Immature natural killer cell (primary cell): Measurements from ENCODE around the gene TIMM50. TPM values are rescaled to one million over a fixed set of nuclear protein-coding genes. Genes with fewer than 3 reads are reported as not detected.
A peak's percentile ranks its signal among the peaks of the same experiment; 100 is the strongest.
"Not testable (repeated sequence)": the region's sequence is repeated elsewhere in the genome, so short reads cannot be mapped to it uniquely, and the experiment has no call there.

ENCODE experiments used
- DNase-seq, 3 donors: peaks; one replicate each; pipeline ENCODE4 v3.0.0; 2022; ENCODE audit warnings: mixed read lengths in 1 of 3
- H3K27ac Mint-ChIP-seq, 6 donors: one replicate each; pipeline ENCODE4 v1.8.0; 2020; ENCODE audit warnings: mixed read lengths in 6 of 6, mild to moderate bottlenecking in 5 of 6, inconsistent platforms in 4 of 6, moderate library complexity in 3 of 6
- H3K27me3 Mint-ChIP-seq, 3 donors: one replicate each; pipeline ENCODE4 v1.8.0; 2020 to 2021; ENCODE audit warnings: low read depth in 3 of 3, mild to moderate bottlenecking in 3 of 3, mixed read lengths in 3 of 3, moderate library complexity in 3 of 3, inconsistent platforms in 1 of 3
- H3K36me3 Mint-ChIP-seq, 3 donors: one replicate each; pipeline ENCODE4 v1.8.0; 2020; ENCODE audit warnings: mixed read lengths in 3 of 3, inconsistent platforms in 2 of 3, mild to moderate bottlenecking in 2 of 3
- H3K4me1 Mint-ChIP-seq, 2 donors: one replicate each; pipeline ENCODE4 v1.8.0; 2020; ENCODE audit warnings: inconsistent platforms in 2 of 2, mild to moderate bottlenecking in 2 of 2, mixed read lengths in 2 of 2, moderate library complexity in 1 of 2
- H3K4me3 Mint-ChIP-seq, 5 donors: one replicate each; pipeline ENCODE4 v1.8.0; 2020; ENCODE audit warnings: mild to moderate bottlenecking in 5 of 5, mixed read lengths in 5 of 5, inconsistent platforms in 3 of 5, moderate library complexity in 3 of 5
- H3K9me3 Mint-ChIP-seq, 6 donors: one replicate each; pipeline ENCODE4 v1.8.0; 2020; ENCODE audit warnings: mild to moderate bottlenecking in 6 of 6, mixed read lengths in 6 of 6, inconsistent platforms in 4 of 6, moderate library complexity in 3 of 6
- polyA plus RNA-seq, 3 donors: library from polyadenylated mRNA; unstranded; fragments of 300-500 nt; fragmentation: Illumina TruSeq; gene quantifications; one replicate each; pipeline ENCODE4 v1.2.3, GENCODE V29; 2021

The TIMM50 gene
- polyA plus RNA-seq, 3 donors from 2014 or later: 50.4 to 65.2 (median 58.6) TPM

GRCh38 chr19:39448271-39448670 is 32.4 kb upstream of the TIMM50 start:
- peak overlapping the region; percentile 1 to 71 (median 40) for H3K4me3 Mint-ChIP-seq
- no peak for DNase-seq
- H3K4me1 Mint-ChIP-seq: peaks cover 78 to 82% of the 10 kb centered on the region in 2 donors
- H3K36me3 Mint-ChIP-seq: peaks cover 9 to 18% (median 17%) of the 10 kb centered on the region in 3 donors
- H3K27ac Mint-ChIP-seq: peak overlapping the region; percentile 55 to 100 (median 88)
- H3K9me3 Mint-ChIP-seq: no peaks in the 10 kb centered on the region
- peaks cover 0 to 12% (median 9%) of the 10 kb centered on the region in 3 donors for H3K27me3 Mint-ChIP-seq

GRCh38 chr19:39449116-39449797 is 31.4 kb upstream of the TIMM50 start:
- Mint-ChIP-seq H3K4me3 (peak overlapping the region in 3 of 5 donors; percentile 2 to 27 (median 13)), H3K27me3 (peaks cover 0 to 15% (median 9%) of the 10 kb centered on the region in 3 donors), H3K36me3 (peaks cover 9 to 22% (median 18%) of the 10 kb centered on the region in 3 donors), H3K27ac (peak overlapping the region; percentile 42 to 100 (median 84)), H3K4me1 (peaks cover 77 to 89% of the 10 kb centered on the region in 2 donors), H3K9me3 (no peaks in the 10 kb centered on the region)
- DNase-seq: no peak

- H3K4me1 Mint-ChIP-seq: peaks cover 60 to 78% of the 10 kb centered on the region in 2 donors
- H3K9me3 Mint-ChIP-seq: not testable (repeated sequence)
Observed at GRCh38 chr19:39451257-39451656, 29.4 kb upstream of the TIMM50 start.

GRCh38 chr19:39463403-39463802 is 17.2 kb upstream of the TIMM50 start:
- Mint-ChIP-seq H3K36me3 (peaks cover 4 to 48% (median 20%) of the 10 kb centered on the region in 3 donors), H3K4me3 (no peak overlapping the region), H3K4me1 (peaks cover 0 to 4% of the 10 kb centered on the region in 2 donors), H3K9me3 (no peaks in the 10 kb centered on the region), H3K27ac (peak overlapping the region in 3 of 6 donors; percentile 0 to 78 (median 28)), H3K27me3 (peaks cover 2 to 4% (median 2%) of the 10 kb centered on the region in 3 donors)
- DNase-seq: no peak

More at GRCh38 chr19:39451257-39451656, 29.4 kb upstream of the TIMM50 start:
- Mint-ChIP-seq H3K27ac (peak overlapping the region in 1 of 6 donors; percentile 44), H3K36me3 (peaks cover 10 to 26% (median 16%) of the 10 kb centered on the region in 3 donors)
- DNase-seq, H3K27me3 Mint-ChIP-seq, H3K4me3 Mint-ChIP-seq: not testable (repeated sequence)

- Mint-ChIP-seq H3K36me3 (peaks cover 9 to 59% (median 12%) of the 10 kb centered on the region in 3 donors), H3K4me1 (peaks cover 0 to 6% of the 10 kb centered on the region in 2 donors), H3K27ac (peak overlapping the region in 2 of 6 donors; percentile 12 to 61), H3K27me3 (peaks cover 2 to 9% (median 6%) of the 10 kb centered on the region in 3 donors), H3K9me3 (no peaks in the 10 kb centered on the region), H3K4me3 (no peak overlapping the region)
- no peak for DNase-seq
Observed at GRCh38 chr19:39465956-39466747, 14.5 kb upstream of the TIMM50 start.

- DNase-seq: no peak
- no peak overlapping the region for H3K27ac Mint-ChIP-seq
- peaks cover 15 to 62% (median 15%) of the 10 kb centered on the region in 3 donors for H3K36me3 Mint-ChIP-seq
- H3K9me3 Mint-ChIP-seq: no peaks in the 10 kb centered on the region
- no peak overlapping the region for H3K4me3 Mint-ChIP-seq
- H3K4me1 Mint-ChIP-seq: peaks cover 7 to 10% of the 10 kb centered on the region in 2 donors
- H3K27me3 Mint-ChIP-seq: peaks cover 6 to 9% (median 7%) of the 10 kb centered on the region in 3 donors
Observed at GRCh38 chr19:39467941-39468340, 12.7 kb upstream of the TIMM50 start.

GRCh38 chr19:39469036-39469435 is 11.6 kb upstream of the TIMM50 start:
- peaks cover 6 to 9% (median 7%) of the 10 kb centered on the region in 3 donors for H3K27me3 Mint-ChIP-seq
- DNase-seq: no peak
- no peaks in the 10 kb centered on the region for H3K9me3 Mint-ChIP-seq
- H3K4me1 Mint-ChIP-seq: peaks cover 7% of the 10 kb centered on the region in 2 donors
- H3K4me3 Mint-ChIP-seq: no peak overlapping the region
- H3K36me3 Mint-ChIP-seq: peaks cover 15 to 59% (median 15%) of the 10 kb centered on the region in 3 donors
- H3K27ac Mint-ChIP-seq: no peak overlapping the region

- Mint-ChIP-seq H3K27me3 (peaks cover 6 to 9% (median 7%) of the 10 kb centered on the region in 3 donors), H3K4me3 (no peak overlapping the region), H3K9me3 (no peaks in the 10 kb centered on the region), H3K36me3 (peaks cover 15 to 59% (median 15%) of the 10 kb centered on the region in 3 donors), H3K27ac (peak overlapping the region in 1 of 6 donors; percentile 51), H3K4me1 (peaks cover 7% of the 10 kb centered on the region in 2 donors)
- no peak for DNase-seq
Observed at GRCh38 chr19:39469567-39469966, 11.1 kb upstream of the TIMM50 start.

- Mint-ChIP-seq H3K27ac (no peak overlapping the region), H3K27me3 (peaks cover 6 to 9% (median 8%) of the 10 kb centered on the region in 3 donors), H3K4me1 (peaks cover 7% of the 10 kb centered on the region in 2 donors), H3K9me3 (no peaks in the 10 kb centered on the region), H3K4me3 (no peak overlapping the region), H3K36me3 (peaks cover 10 to 54% (median 12%) of the 10 kb centered on the region in 3 donors)
- no peak for DNase-seq
Observed at GRCh38 chr19:39470724-39471339, 9.8 kb upstream of the TIMM50 start.

- Mint-ChIP-seq H3K4me1 (peaks cover 7 to 8% of the 10 kb centered on the region in 2 donors), H3K9me3 (no peaks in the 10 kb centered on the region), H3K4me3 (no peak overlapping the region), H3K27me3 (peaks cover 5 to 11% (median 6%) of the 10 kb centered on the region in 3 donors), H3K27ac (peak overlapping the region in 4 of 6 donors; percentile 20 to 67 (median 59)), H3K36me3 (peaks cover 15 to 53% (median 15%) of the 10 kb centered on the region in 3 donors)
- no peak for DNase-seq
Observed at GRCh38 chr19:39471756-39472536, 8.7 kb upstream of the TIMM50 start.

GRCh38 chr19:39472746-39473442 is 7.7 kb upstream of the TIMM50 start:
- no peak overlapping the region for H3K4me3 Mint-ChIP-seq
- peaks cover 5 to 11% (median 6%) of the 10 kb centered on the region in 3 donors for H3K27me3 Mint-ChIP-seq
- H3K9me3 Mint-ChIP-seq: no peaks in the 10 kb centered on the region
- peak overlapping the region in 1 of 6 donors; percentile 12 for H3K27ac Mint-ChIP-seq
- DNase-seq: no peak
- peaks cover 15 to 48% (median 15%) of the 10 kb centered on the region in 3 donors for H3K36me3 Mint-ChIP-seq
- H3K4me1 Mint-ChIP-seq: peaks cover 7 to 8% of the 10 kb centered on the region in 2 donors

GRCh38 chr19:39473443-39473960 is 7.1 kb upstream of the TIMM50 start:
- no peak for DNase-seq
- Mint-ChIP-seq H3K36me3 (peaks cover 15 to 42% (median 15%) of the 10 kb centered on the region in 3 donors), H3K4me1 (peaks cover 7 to 8% of the 10 kb centered on the region in 2 donors), H3K9me3 (no peaks in the 10 kb centered on the region), H3K27me3 (peaks cover 5 to 10% (median 6%) of the 10 kb centered on the region in 3 donors), H3K27ac (peak overlapping the region in 1 of 6 donors; percentile 55), H3K4me3 (no peak overlapping the region)
